ENCODE measurements around the gene GNG2.

Gene GNG2

DNA sequence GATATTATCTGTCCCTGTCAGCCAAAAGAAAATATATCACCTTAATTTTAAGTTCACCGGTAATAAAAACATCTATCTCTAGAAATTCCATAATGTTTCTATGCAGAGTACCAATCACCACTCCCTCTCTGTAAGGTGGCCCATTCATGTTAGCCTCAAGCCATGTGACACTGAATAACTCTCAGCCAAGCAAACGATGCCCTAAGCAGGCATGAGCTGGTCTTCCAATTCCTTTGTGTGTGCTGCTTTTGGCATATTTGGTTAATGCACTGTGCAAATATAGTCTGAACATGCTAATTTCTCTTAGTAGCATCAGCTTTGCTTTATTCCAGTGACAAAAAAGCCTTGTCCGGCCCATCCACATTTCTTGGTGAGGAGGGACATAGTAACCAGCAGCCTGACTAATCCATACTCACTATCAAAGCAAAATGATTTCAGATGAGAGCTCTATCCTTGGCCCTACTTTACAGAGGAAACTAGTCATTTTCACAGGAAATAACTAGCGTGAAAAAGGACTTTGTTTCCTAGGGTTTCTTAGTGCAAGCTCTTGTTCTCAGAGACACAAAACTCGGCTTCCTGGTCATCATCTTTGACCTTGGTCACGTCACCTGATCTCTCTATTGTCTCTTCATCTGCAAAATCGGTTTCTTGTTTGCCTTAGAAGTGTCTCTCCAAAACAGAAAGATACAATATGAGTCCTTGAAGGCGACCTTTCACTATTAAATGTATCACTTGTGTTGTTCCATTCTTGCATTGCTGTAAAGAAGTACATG lies 69.7 kb downstream of the GNG2 start:
- no peak for DNase-seq
- in situ Hi-C loops (cut with MboI; ENCODE audit: low pct_unique_long_range_greater_than_20kb, low sequenced_read_pairs), result no loop called here

DNA sequence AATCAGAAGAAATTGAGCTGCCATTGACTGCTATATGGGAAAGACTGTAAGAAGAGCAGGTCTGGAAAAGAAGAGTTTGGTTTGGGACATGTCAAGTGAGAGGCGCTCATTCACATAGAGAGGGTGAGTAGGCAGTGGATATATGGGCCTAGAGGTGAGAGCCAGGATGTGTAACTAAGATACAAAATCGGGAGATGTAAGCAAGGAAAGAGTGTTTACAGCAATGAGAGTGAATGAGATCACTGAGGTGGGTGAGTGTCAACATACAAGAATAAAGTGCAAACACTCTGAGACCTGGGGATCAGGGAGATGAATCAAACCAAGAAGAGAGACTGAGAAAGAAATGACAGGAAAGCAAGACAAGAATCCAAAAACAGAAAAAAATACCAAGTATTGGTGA lies 70.9 kb downstream of the GNG2 start:
- in situ Hi-C loops (cut with MboI; ENCODE audit: low pct_unique_long_range_greater_than_20kb, low sequenced_read_pairs), result no loop called here

DNA sequence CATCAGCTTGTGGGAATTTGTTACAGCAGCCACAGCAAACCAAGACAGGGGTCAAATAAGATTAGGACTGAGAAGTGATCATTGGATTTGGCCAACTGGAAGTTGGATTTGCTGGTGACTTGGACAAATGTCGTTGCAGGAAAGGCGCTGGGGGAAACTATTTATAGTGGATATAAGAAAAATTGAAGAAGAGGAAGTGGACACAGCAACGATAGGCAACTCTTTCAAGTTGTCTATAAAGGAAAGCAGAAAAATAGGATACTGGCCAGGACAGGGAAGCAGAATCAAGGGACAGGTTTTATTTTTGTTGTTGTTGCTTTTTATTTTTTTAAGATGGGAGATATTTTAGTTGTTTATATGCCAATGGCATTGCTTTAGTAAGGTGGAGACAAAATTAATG lies 72.8 kb downstream of the GNG2 start:
- DNase-seq, result no peak
- in situ Hi-C loops (cut with MboI; ENCODE audit: low pct_unique_long_range_greater_than_20kb, low sequenced_read_pairs), result no loop called here

More for the DNA sequence above, 70.9 kb downstream of the GNG2 start:
- DNase-seq, result no peak

- DNase-seq, result no peak
Measured at GRCh38 chr14:51938137-51938536, 77.7 kb downstream of the GNG2 start.

GRCh38 chr14:51938821-51939220 lies 78.4 kb downstream of the GNG2 start:
- no peak for DNase-seq
- in situ Hi-C loops (cut with MboI; ENCODE audit: low pct_unique_long_range_greater_than_20kb, low sequenced_read_pairs), result no loop called here

More at GRCh38 chr14:51938137-51938536, 77.7 kb downstream of the GNG2 start:
- in situ Hi-C loops (cut with MboI; ENCODE audit: low pct_unique_long_range_greater_than_20kb, low sequenced_read_pairs), result no loop called here

DNA sequence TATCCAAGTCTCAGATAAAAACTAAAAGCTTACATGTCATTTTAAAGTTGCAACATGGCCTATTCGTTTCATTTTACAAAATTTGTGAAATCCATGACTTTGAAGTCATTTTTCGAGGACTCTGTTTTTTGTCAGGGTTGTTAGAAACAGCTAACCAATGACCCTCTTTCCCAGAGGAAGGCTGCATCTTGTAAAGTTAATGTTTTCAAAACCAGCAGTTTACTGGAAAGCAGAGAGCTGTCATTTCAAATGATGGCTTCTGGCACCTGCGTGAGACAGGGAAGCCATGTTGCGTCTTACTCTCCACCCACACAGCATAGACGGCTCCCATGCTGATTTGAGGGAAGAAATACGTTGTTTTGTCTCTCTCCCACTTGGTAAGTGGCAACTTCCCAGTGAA lies 78.8 kb downstream of the GNG2 start:
- no peak for DNase-seq
- in situ Hi-C loops (cut with MboI; ENCODE audit: low pct_unique_long_range_greater_than_20kb, low sequenced_read_pairs), result no loop called here

DNA sequence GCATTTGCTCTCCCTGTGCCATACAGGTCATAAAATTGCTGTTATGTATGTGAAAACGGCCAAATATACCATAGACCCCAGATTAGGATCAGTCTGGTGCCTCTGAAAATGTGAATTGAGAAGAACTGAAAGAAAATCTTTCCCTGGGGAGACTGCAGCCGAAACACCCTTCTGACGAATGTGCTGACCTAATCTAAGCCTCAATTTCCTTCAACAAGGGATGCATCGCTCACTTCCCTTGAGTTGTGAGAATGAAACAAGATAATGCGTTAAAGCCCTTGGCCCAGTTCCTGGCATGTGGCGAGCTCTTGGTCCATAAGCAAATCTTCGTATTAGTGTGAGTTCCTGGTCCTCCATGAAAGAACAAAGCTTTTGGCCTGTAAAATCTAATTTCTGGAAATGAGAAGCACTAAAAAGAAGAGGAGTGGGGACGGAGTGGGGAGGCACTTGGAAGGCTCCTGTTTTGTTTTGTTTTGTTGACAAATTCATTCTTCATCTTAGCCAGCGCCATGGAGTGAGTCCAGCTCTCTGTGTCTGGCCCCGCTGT lies 79.4 kb downstream of the GNG2 start:
- in situ Hi-C loops (cut with MboI; ENCODE audit: low pct_unique_long_range_greater_than_20kb, low sequenced_read_pairs), result no loop called here
- no peak for DNase-seq

GRCh38 chr14:51942971-51943370 lies 82.6 kb downstream of the GNG2 start:
- in situ Hi-C loops (cut with MboI; ENCODE audit: low pct_unique_long_range_greater_than_20kb, low sequenced_read_pairs), result no loop called here
- DNase-seq, result no peak

GRCh38 chr14:51950007-51950406 lies 89.6 kb downstream of the GNG2 start:
- in situ Hi-C loops (cut with MboI; ENCODE audit: low pct_unique_long_range_greater_than_20kb, low sequenced_read_pairs), result no loop called here
- DNase-seq, result no peak

GRCh38 chr14:51951656-51952055 lies 91.2 kb downstream of the GNG2 start:
- DNase-seq, result no peak
- in situ Hi-C loops (cut with MboI; ENCODE audit: low pct_unique_long_range_greater_than_20kb, low sequenced_read_pairs), result no loop called here

GRCh38 chr14:51954031-51954430 lies 93.6 kb downstream of the GNG2 start:
- in situ Hi-C loops (cut with MboI; ENCODE audit: low pct_unique_long_range_greater_than_20kb, low sequenced_read_pairs), result no loop called here
- no peak for DNase-seq

GRCh38 chr14:51954657-51955056 lies 94.2 kb downstream of the GNG2 start:
- DNase-seq, result no peak
- in situ Hi-C loops (cut with MboI; ENCODE audit: low pct_unique_long_range_greater_than_20kb, low sequenced_read_pairs), result no loop called here

GRCh38 chr14:51957950-51958349 lies 97.5 kb downstream of the GNG2 start:
- no peak for DNase-seq
- in situ Hi-C loops (cut with MboI; ENCODE audit: low pct_unique_long_range_greater_than_20kb, low sequenced_read_pairs), result no loop called here

DNA sequence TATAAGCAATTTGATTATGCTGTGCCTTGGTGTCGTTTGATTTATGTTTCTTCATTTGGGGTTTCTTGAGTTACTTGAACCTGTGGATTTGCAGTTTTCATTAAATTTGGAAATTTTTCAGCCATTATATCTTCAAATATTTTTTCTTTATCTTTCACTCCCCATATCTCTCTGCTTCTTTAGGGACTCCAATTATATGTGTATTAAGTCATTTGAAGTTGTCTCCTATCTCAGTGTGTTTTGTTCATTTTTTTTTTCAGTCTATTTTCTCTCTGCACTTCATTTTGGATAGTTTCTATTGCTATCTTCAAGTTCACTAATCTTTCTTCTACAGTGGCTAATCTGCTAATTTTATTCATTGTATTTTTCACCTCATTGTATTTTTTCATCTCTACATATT lies 99.5 kb downstream of the GNG2 start:
- in situ Hi-C loops (cut with MboI; ENCODE audit: low pct_unique_long_range_greater_than_20kb, low sequenced_read_pairs), result no loop called here
- no peak for DNase-seq

DNA sequence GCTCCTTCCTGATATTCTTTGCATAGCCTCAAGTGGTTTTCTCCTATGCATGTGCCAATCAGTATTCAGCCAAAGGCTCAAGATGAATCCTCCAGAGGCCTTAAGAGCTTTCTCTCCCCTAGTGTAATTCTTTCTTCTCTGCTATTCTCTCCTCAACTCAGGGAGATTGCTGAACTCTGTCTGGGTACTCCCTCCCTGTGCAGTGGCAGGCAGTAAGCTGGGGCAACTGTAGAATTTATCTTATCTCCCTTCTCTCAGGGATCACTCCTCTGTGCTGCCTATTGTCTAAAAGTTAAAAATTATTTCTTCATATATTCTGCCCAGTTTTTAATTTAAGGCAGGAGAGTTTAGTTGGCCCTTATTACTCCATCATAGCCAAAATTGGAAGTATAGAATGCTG lies 100.5 kb downstream of the GNG2 start:
- in situ Hi-C loops (cut with MboI; ENCODE audit: low pct_unique_long_range_greater_than_20kb, low sequenced_read_pairs), result no loop called here
- DNase-seq, result no peak

DNA sequence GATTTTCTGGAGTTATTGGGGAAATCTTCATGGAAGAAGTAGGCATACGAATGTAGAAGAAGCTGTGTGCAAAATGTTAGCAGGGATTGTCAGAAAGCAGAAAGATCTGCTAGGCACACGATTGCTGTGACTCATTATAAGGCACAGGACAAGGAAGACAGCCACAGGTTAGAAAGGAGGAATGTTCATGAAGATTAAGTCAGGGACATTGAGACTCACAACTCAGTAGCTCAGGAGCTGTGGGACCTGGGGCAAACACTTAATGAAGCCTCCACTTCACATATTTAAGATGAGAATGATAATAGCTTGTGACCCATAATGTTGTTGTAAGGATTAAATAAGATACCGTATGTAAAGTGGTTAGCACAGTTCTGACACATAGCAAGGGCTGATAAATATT lies 102.3 kb downstream of the GNG2 start:
- in situ Hi-C loops (cut with MboI; ENCODE audit: low pct_unique_long_range_greater_than_20kb, low sequenced_read_pairs), result no loop called here
- DNase-seq, result no peak

DNA sequence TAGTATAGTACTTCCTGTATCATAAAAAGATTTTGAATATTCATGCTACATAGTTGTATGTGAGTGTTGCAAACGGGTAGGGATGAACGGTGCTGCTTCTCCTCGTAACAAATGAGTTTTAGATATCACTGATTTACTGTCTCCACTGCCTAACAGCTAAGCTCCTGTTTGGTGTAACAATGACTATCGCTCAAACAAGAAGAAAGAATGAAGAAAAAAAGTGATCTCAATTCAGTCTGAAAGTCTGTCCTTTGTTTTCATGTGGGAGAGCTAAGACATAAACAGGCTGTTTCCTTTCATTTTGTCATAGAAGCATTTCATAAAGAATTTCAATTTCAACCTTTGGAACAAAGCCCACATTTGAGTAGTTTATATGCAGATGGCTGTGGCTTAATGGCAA lies 102.9 kb downstream of the GNG2 start:
- no peak for DNase-seq
- in situ Hi-C loops (cut with MboI; ENCODE audit: low pct_unique_long_range_greater_than_20kb, low sequenced_read_pairs), result no loop called here

DNA sequence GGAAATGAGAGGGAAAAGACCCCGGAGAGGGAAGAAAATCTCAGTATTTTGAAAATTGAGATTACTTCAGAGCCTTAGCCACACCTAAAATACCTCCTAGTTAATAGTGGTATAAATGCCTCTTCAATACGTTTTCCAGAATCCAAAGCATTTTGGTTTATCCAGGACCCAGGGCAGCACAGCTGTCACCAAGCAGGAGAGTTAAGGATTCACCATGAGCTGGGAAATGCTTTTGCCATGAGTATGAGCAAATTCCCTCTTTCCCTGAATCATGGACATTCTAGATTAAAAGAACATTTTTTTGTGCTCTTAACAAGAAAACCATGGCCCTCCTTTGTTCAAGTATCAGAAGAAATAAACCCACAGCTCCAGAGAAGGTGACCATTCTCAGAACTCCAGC lies 107.1 kb downstream of the GNG2 start:
- DNase-seq, result no peak
- in situ Hi-C loops (cut with MboI; ENCODE audit: low pct_unique_long_range_greater_than_20kb, low sequenced_read_pairs), result no loop called here

DNA sequence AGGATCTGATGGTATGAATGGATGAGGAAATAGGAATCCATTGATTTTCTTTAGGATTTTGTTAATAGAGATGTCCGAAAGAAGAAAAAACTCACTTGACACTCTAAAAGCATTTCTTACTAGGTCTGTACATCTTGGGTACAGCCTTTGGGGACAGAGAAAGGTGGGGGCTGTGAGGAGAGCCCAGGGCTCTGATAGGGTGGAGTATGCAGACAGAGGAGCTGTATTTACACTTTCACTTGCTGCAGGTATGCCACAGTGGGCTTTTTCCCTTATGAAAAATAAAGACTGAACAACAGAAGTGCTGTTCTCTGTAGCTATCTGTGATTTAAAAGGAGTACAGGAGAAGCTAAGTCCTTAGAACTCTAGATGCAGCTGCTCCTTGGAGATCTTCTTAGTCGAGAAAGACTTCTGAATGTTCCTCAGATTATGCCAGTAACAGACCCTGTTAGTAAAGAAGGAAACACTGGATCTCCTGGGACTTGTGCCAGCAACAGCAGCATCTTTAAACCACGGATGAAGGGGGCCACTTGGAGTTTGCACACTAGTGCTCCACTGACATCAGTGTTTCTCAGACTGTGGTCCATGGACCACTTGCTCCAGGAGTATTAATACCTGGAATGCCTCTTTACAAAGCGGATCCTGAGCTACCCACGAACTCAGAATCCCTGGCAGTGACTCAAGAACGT lies 109.6 kb downstream of the GNG2 start:
- no peak for DNase-seq
- in situ Hi-C loops (cut with MboI; ENCODE audit: low pct_unique_long_range_greater_than_20kb, low sequenced_read_pairs), result no loop called here

GRCh38 chr14:51972566-51972965 lies 112.2 kb downstream of the GNG2 start:
- in situ Hi-C loops (cut with MboI; ENCODE audit: low pct_unique_long_range_greater_than_20kb, low sequenced_read_pairs), result no loop called here
- DNase-seq, result no peak

DNA sequence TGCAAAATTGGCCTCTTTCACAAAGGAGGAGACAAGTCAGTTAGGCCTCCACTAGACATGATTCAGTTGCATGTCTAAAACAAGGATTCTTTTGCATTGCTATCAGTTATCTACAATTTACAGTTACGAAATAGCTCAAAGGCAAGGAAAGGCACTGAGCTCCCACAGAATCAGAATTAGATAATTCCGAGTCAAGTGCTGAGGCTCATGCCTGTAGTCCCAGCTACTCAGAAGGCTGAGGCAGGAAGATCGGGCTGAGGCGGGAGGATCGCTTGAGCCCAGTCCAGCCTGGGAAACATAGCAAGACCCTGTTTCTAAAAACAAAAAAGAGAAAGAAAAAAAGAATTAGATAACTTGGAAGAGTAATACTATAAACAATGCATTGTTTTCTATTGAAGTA lies 116.7 kb downstream of the GNG2 start:
- in situ Hi-C loops (cut with MboI; ENCODE audit: low pct_unique_long_range_greater_than_20kb, low sequenced_read_pairs), result no loop called here
- DNase-seq, result no peak

All from KBM-7 (cell line).